ENCODE data around the gene ETV5.

The ETV5 gene

GRCh38 chr3:186097663-186098451 lies 11.0 kb downstream of the ETV5 start:
- FAIRE-seq (no peak), DNase-seq (ENCODE audit: extremely low spot score, insufficient read length, low read depth) (no peak)

GRCh38 chr3:186097317-186097662 lies 11.6 kb downstream of the ETV5 start:
- DNase-seq (ENCODE audit: extremely low spot score, insufficient read length, low read depth) (no peak), FAIRE-seq (no peak)

DNA sequence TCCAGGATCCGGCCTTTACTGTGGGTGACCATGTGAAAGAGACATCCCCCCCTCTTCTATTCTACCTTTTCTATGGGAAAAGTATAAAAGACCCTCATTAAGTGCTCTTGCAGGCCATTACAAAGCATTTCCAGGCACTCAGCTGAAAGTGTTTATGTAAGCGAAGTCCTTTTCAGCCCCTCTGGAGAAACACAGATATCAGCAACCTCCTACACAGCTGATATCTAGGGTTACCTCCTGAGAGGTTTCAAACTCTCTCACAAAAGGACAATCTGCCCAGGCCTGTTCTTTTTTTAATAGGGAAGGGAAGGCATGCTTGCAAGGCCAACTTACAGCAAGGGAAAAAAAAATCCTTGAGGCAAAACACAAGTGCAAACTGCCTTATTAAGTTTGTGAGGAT lies 12.6 kb downstream of the ETV5 start:
- no peak for FAIRE-seq
- no peak for DNase-seq (ENCODE audit: extremely low spot score, insufficient read length, low read depth)

DNA sequence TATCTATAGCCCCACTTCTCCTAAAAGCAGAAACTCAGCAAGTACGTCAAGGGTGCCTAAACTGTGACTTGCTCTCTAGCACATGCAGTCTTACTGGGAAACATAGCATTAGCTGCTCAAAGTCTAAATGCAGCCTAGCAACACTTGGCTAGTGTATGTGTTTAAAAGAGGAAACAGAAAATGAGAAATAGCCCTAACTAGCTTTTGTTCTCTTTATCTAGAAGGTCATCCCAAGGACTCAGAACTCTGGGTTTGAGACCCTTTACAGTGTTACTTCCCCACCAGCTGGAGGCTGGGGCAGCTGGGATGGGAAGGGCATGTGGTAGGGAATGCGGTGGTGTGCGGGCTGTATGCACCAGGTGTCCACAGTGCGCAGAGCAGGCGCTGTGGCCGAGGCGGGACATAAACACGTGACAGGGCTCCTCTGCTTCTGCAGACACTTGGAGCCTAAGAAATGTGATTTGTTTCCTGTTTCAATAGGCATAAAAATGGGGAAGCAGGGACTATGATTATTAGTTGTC lies 13.3 kb downstream of the ETV5 start:
- DNase-seq (ENCODE audit: extremely low spot score, insufficient read length, low read depth) (no peak), FAIRE-seq (no peak)

- DNase-seq (ENCODE audit: extremely low spot score, insufficient read length, low read depth) (no peak), FAIRE-seq (no peak)
Observed at GRCh38 chr3:186094696-186095425, 14.0 kb downstream of the ETV5 start.

DNA sequence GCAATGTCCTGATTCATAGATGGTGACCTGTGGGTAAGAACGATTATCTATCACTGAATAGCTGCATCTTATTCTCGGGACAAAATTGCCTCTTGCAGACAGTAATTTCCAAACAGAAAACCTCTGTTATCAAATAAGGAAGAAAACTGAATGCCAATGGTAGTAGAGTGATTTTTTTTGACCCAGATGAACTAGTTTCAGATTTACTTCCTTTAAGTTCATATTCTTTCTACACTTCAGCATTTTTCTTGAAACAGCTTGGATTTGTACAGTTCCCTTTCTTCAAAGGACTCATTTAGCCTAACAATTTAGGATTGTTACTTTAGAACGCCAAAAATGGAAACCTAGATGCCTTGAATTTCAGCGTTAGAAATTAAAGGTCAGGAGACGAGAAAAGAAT lies 14.6 kb downstream of the ETV5 start:
- no peak for FAIRE-seq

GRCh38 chr3:186093271-186093900 lies 15.5 kb downstream of the ETV5 start:
- FAIRE-seq (no peak), DNase-seq (ENCODE audit: extremely low spot score, insufficient read length, low read depth) (no peak)

More for the DNA sequence above, 14.6 kb downstream of the ETV5 start:
- DNase-seq (ENCODE audit: extremely low spot score, insufficient read length, low read depth), result no peak

DNA sequence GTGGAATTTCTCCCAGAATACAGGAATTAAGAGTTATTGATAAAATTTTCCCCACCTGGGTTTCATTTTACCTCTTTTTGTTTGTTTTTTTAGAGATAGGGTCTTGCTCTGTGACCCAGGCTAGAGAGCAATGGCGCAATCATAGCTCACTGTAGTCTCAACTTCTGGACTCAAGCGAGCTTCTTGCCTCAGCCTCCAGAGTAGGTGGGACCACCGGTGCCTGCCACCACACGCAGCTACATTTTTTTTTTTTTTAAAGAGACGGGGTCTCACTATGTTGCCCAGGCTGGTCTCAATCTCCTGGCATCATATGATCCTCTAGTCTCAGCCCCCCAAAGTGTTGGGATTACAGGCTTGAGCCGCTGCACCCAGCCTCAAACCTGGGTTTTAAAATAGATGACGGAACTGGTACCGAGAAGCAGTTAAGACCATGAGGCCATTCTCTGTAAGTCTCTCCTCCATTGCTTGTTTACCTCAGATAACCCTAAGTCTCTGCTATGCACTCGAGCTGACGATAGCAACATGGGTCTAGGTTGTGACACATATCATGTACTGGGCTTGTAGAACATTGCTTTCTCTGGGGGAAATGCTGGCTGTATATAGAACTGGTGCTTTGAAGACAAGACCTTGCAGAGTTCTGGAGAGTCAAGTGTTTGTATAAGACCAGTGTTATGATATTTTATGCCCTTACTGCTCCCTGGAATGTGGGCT lies 16.4 kb downstream of the ETV5 start:
- FAIRE-seq, result no peak
- no peak for DNase-seq (ENCODE audit: extremely low spot score, insufficient read length, low read depth)

DNA sequence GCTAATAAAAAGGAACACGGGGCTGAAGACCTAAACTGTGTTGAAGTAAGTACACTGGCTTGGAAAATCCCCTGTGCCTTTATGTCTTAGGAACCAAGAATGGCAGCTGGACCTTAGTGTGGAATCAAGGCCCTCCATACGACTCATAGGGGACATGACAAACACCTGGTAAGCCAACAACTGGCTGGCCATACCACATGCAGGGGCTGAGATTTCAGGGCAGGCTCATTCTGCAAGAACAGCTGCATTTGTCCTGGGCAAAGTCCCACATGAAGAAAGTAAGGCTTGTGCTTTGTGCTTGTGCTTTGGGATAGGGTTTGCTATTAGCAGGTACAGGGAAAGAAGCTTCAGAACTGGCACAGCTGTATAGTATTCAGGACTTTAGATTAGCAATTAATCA lies 18.0 kb downstream of the ETV5 start:
- FAIRE-seq (no peak), DNase-seq (ENCODE audit: extremely low spot score, insufficient read length, low read depth) (no peak)

- FAIRE-seq, result no peak
Observed at GRCh38 chr3:186088335-186088734, 20.6 kb downstream of the ETV5 start.

GRCh38 chr3:186084264-186084663 lies 24.6 kb downstream of the ETV5 start:
- FAIRE-seq (no peak), DNase-seq (ENCODE audit: extremely low spot score, insufficient read length, low read depth) (no peak)

More at GRCh38 chr3:186088335-186088734, 20.6 kb downstream of the ETV5 start:
- no peak for DNase-seq (ENCODE audit: extremely low spot score, insufficient read length, low read depth)

DNA sequence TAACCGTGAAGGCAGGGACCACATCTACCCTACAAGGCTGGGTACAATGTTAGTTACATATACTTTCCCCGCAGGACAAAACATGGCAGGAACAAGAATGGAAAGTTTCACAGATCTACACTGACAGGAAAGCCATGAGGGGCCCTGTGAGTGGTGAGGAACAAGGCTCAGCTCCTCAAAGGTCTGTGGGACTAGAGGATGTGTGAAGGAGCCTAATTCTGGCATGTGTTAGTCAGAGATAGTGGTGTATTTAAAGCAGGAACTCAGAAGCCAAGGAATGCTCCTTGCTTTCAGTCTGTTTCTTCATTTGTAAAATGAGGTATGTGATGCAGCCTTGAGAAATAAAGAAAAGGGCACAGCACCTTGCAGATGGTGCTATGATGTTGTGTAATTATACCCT lies 25.1 kb downstream of the ETV5 start:
- DNase-seq (ENCODE audit: extremely low spot score, insufficient read length, low read depth) (no peak), FAIRE-seq (no peak)

- no peak for FAIRE-seq
- no peak for DNase-seq (ENCODE audit: extremely low spot score, insufficient read length, low read depth)
Observed at GRCh38 chr3:186082150-186082549, 26.7 kb downstream of the ETV5 start.

- no peak for FAIRE-seq
- no peak for DNase-seq (ENCODE audit: extremely low spot score, insufficient read length, low read depth)
Observed at GRCh38 chr3:186081678-186082077, 27.2 kb downstream of the ETV5 start.

- no peak for FAIRE-seq
- DNase-seq (ENCODE audit: extremely low spot score, insufficient read length, low read depth), result no peak
Observed at GRCh38 chr3:186080849-186081438, 27.9 kb downstream of the ETV5 start.

- FAIRE-seq, result no peak
- DNase-seq (ENCODE audit: extremely low spot score, insufficient read length, low read depth), result no peak
Observed at GRCh38 chr3:186079925-186080324, 29.0 kb downstream of the ETV5 start.

GRCh38 chr3:186077466-186077865 lies 31.4 kb downstream of the ETV5 start:
- DNase-seq (ENCODE audit: extremely low spot score, insufficient read length, low read depth) (no peak), FAIRE-seq (no peak)

GRCh38 chr3:186075931-186076567 lies 32.8 kb downstream of the ETV5 start:
- FAIRE-seq (no peak), DNase-seq (ENCODE audit: extremely low spot score, insufficient read length, low read depth) (no peak)

DNA sequence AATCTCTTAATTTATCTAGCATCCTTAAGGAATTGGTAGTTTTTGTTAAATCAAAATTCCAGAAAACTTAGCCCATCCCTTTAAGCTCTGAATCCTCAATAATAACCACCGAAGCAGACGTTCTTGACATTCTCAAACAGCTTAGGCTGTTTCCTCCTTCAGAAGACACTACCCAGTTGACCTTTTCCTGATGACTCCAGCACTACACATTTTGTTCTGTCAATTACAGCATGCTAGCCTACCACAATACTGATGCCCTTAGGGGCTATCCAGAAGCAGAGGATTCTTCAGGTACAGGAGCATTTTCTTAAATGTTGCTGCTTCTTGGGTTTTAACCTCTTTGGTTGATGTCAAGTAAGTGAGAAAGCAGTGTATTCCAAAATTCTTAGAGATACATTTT lies 33.4 kb downstream of the ETV5 start:
- DNase-seq (ENCODE audit: extremely low spot score, insufficient read length, low read depth) (no peak), FAIRE-seq (no peak)

Data from GM18507 (cell line).